ENCODE measurements around the gene FXYD7. TPM values are rescaled to one million over a fixed set of nuclear protein-coding genes. Genes with fewer than 3 reads are reported as not detected.
"Not testable (repeated sequence)": the region's sequence is repeated elsewhere in the genome, so short reads cannot be mapped to it uniquely, and the experiment has no call there.

FXYD7 gene
- total RNA-seq, 1 donor: not detected

GRCh38 chr19:35099155-35099896 lies 43.7 kb upstream of the FXYD7 start:
- no peak for DNase-seq (ENCODE audit: low read depth)
- TF ChIP-seq CTCF (IDR thresholded peaks at IDR 0.05; ENCODE audit: insufficient read depth, low read length): no peak

GRCh38 chr19:35099897-35100275 lies 43.2 kb upstream of the FXYD7 start:
- no peak overlapping the region for H3K4me3 ChIP-seq (ENCODE audit: low read depth, low read length)
- no peak for TF ChIP-seq CTCF (IDR thresholded peaks at IDR 0.05; ENCODE audit: insufficient read depth, low read length)
- DNase-seq (ENCODE audit: low read depth): no peak

More at GRCh38 chr19:35099155-35099896, 43.7 kb upstream of the FXYD7 start:
- no peak overlapping the region for H3K4me3 ChIP-seq (ENCODE audit: low read depth, low read length)

GRCh38 chr19:35100588-35101533 lies 42.2 kb upstream of the FXYD7 start:
- no peak for TF ChIP-seq CTCF (IDR thresholded peaks at IDR 0.05; ENCODE audit: insufficient read depth, low read length)
- DNase-seq (ENCODE audit: low read depth): no peak
- H3K4me3 ChIP-seq (ENCODE audit: low read depth, low read length): no peak overlapping the region

GRCh38 chr19:35101949-35102348 lies 41.1 kb upstream of the FXYD7 start:
- not testable (repeated sequence) for DNase-seq (ENCODE audit: low read depth); H3K4me3 ChIP-seq (ENCODE audit: low read depth, low read length)

GRCh38 chr19:35103614-35104013 lies 39.4 kb upstream of the FXYD7 start:
- DNase-seq (ENCODE audit: low read depth); H3K4me3 ChIP-seq (ENCODE audit: low read depth, low read length): not testable (repeated sequence)

- TF ChIP-seq CTCF (IDR thresholded peaks at IDR 0.05; ENCODE audit: insufficient read depth, low read length): no peak
- no peak overlapping the region for H3K4me3 ChIP-seq (ENCODE audit: low read depth, low read length)
- no peak for DNase-seq (ENCODE audit: low read depth)
These were observed 38.7 kb upstream of the FXYD7 start for GRCh38 chr19:35104361-35104760.

- no peak for TF ChIP-seq CTCF (IDR thresholded peaks at IDR 0.05; ENCODE audit: insufficient read depth, low read length)
These were observed 38.0 kb upstream of the FXYD7 start for GRCh38 chr19:35105047-35105410.

More at GRCh38 chr19:35105047-35105410, 38.0 kb upstream of the FXYD7 start:
- DNase-seq (ENCODE audit: low read depth): no peak
- no peak overlapping the region for H3K4me3 ChIP-seq (ENCODE audit: low read depth, low read length)

Measured in fibroblast of the aortic adventitia (primary cell).